Measurements from ENCODE around the gene SH2B2. TPM values are rescaled to one million over a fixed set of nuclear protein-coding genes. Genes with fewer than 3 reads are reported as not detected.
"Not testable (repeated sequence)": the region's sequence is repeated elsewhere in the genome, so short reads cannot be mapped to it uniquely, and the experiment has no call there.

The SH2B2 gene
- polyA plus RNA-seq, 1 donor = 17.7 TPM

- DNase-seq (ENCODE audit: low read depth) = no peak
Observed at GRCh38 chr7:102305414-102306268, 19.0 kb downstream of the SH2B2 start.

- no peak for DNase-seq (ENCODE audit: low read depth)
Observed at GRCh38 chr7:102306916-102307677, 20.4 kb downstream of the SH2B2 start.

- DNase-seq (ENCODE audit: low read depth) = no peak
Observed at GRCh38 chr7:102310414-102310815, 23.7 kb downstream of the SH2B2 start.

- no peak for DNase-seq (ENCODE audit: low read depth)
Observed at GRCh38 chr7:102312317-102312716, 25.6 kb downstream of the SH2B2 start.

- DNase-seq (ENCODE audit: low read depth) = no peak
Observed at GRCh38 chr7:102313997-102314780, 27.5 kb downstream of the SH2B2 start.

GRCh38 chr7:102317231-102318059, 30.8 kb downstream of the SH2B2 start:
- no peak for DNase-seq (ENCODE audit: low read depth)

GRCh38 chr7:102318482-102318971, 31.9 kb downstream of the SH2B2 start:
- DNase-seq (ENCODE audit: low read depth) = no peak

GRCh38 chr7:102319671-102320070, 33.0 kb downstream of the SH2B2 start:
- DNase-seq (ENCODE audit: low read depth) = no peak

- no peak for DNase-seq (ENCODE audit: low read depth)
Observed at GRCh38 chr7:102320181-102320580, 33.5 kb downstream of the SH2B2 start.

GRCh38 chr7:102320601-102321350, 34.1 kb downstream of the SH2B2 start:
- no peak for DNase-seq (ENCODE audit: low read depth)

- DNase-seq (ENCODE audit: low read depth) = no peak
Observed at GRCh38 chr7:102321351-102322201, 34.9 kb downstream of the SH2B2 start.

GRCh38 chr7:102322202-102322715, 35.6 kb downstream of the SH2B2 start:
- no peak for DNase-seq (ENCODE audit: low read depth)

- no peak for DNase-seq (ENCODE audit: low read depth)
Observed at GRCh38 chr7:102323914-102324195, 37.2 kb downstream of the SH2B2 start.

GRCh38 chr7:102325106-102325505, 38.4 kb downstream of the SH2B2 start:
- DNase-seq (ENCODE audit: low read depth) = not testable (repeated sequence)

GRCh38 chr7:102326157-102326889, 39.7 kb downstream of the SH2B2 start:
- no peak for DNase-seq (ENCODE audit: low read depth)

- DNase-seq (ENCODE audit: low read depth) = not testable (repeated sequence)
Observed at GRCh38 chr7:102327183-102327582, 40.5 kb downstream of the SH2B2 start.

GRCh38 chr7:102328863-102329262, 42.2 kb downstream of the SH2B2 start:
- not testable (repeated sequence) for DNase-seq (ENCODE audit: low read depth)

- not testable (repeated sequence) for DNase-seq (ENCODE audit: low read depth)
Observed at GRCh38 chr7:102329366-102329765, 42.7 kb downstream of the SH2B2 start.
